GM19193 (cell line): Measurements from ENCODE around the gene SCARB2.

Experiments
- POLR2A ChIP-seq: IDR thresholded peaks from 4 replicates; pipeline ENCODE4 v1.6.1; 2011; ENCODE audit not compliant: insufficient read depth, insufficient read length; ENCODE audit errors: extremely low read depth

The SCARB2 gene

DNA sequence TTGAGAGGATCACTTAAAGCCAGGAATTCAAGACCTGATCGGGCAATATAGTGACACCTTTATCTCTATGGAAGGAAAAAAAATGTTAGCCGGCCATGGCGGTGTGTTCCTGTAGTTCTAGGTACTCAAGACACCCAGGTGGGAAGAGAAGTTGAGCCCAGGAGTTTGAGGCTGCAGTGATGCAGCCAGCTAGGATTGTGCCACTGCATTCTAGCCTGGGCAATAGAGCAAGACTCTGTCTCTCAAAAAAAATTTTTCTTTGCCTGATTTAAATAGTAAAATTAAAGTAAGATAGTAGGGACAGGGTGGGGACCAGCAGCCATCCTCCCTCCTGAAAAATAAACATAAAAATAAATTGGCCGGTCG lies 21.0 kb upstream of the SCARB2 start:
- TF ChIP-seq POLR2A: no peak

DNA sequence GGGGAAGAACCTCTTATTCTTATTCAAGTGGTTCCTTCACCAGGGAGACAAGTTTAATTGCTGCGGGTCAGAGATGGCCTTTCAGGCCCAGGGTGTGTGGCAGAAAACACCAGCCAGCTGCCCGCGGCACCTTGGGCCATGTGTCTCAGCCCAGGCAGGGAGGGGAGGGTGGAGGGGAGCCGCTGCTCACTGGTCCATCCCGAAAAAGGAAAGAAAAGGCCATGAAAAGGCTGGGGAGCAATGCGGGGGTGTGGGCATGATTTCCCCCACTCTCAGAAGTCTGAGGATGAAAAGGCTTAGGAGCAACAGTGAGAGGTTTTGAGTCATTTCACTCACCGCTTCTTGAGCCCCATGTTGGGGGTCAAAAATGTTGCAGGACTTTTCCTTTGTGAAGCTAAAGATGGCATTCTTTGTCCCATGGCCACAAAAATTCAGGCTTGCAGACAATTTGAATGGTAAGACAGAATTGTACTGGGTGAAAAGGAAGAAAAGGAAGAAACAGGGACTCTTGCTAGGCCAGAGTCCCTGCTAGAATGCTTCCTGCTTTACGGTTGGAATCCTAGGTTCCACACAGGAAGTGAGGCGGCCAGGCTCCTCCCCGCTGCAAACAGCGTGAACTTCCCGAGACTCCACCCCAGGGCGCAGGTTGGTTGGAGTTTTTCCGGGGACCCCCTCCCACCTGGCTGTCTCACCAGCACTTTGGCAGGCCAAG lies 20.5 kb upstream of the SCARB2 start:
- TF ChIP-seq POLR2A: no peak

DNA sequence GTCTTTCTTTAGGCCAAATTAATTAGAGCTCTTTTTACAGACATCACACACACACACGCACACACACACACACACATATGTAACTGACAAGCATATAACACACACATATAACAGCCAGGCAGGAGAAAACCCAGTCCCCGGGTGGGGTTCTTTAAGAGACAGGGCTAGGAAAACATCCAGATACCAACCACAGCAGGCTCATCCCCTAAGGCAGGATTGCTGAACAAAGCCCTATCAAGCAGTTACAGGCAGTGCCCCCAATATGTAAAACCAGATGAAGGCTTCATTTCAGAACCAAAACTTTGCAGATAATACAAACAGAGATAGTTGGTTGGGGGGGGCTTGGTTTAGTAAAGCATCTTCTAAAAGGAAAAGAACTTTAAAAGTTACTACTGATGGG lies 19.9 kb upstream of the SCARB2 start:
- TF ChIP-seq POLR2A: no peak

DNA sequence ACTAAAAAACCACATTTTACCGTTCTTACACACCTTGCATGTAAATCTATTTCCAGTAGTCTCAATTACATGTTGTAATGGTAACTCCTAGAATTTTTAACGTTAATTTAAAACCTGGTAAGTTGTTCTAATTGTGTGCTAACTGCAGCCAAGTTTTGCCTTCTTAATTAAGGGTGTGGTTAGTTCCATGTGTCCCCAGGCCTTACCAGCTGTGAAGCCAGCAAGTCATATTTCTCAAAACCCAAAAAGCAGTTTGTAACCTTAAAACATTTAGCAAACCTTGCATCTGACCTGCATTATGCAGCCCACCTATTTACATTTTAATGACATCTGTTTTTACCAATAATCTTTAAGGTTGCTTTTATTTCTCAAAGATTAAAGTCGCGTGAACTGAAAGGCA lies 19.5 kb upstream of the SCARB2 start:
- TF ChIP-seq POLR2A: no peak

DNA sequence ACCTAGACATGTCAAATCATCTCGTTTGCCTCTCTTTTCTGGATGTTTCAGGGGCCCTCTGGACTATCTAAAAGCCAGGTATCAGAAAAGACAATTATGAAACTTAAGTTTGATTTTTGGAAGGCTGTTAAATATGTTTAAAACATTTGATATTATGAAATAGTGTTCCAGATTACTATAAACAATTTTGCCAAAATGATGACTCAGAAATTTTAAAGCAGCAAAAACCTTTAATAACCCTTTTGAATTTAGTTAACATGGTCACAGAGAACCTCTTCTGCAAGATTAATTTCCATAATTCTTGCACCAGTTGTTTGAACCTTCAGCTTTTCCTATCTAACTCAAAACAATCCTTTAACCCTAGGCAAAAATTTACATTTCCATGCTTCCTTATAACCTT lies 19.1 kb upstream of the SCARB2 start:
- no peak for TF ChIP-seq POLR2A

DNA sequence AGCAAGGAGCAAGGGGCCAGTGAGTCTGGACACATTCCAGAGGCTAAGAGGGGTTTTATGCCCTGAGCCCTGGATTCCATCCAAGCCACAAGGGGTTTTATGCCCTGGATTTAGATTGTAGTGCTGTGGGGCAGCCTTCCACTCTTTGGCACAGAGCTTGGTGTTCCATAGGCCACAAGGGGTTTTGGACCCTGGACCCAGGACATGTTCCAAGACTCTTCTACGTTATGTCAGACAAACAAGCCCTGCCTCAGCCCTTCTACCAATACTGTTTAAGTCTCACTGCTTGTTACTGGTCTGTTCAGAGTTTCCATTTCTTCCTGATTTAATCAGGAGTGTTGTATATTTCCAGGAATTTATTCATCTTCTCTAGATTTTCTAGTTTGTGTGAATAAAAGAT lies 12.8 kb upstream of the SCARB2 start:
- no peak for TF ChIP-seq POLR2A

DNA sequence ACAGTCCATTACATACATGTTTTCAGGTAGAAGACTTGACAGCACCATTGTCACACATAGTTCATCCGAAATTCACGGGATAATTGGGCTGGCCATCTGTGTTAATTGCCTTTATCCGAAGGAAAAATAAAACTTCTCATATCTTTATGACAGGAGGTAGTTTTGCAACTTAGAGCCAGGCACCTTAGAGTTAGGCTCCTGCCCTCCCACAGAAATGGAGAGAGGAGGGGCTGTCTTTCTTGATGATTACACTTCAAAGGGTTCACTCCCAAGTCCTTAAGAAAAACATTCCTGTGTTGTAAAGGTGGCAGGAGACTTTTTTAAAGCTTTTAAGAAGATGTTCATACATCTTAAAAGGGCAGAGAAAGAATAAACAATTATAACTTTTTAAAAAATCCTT lies 10.5 kb upstream of the SCARB2 start:
- no peak for TF ChIP-seq POLR2A

DNA sequence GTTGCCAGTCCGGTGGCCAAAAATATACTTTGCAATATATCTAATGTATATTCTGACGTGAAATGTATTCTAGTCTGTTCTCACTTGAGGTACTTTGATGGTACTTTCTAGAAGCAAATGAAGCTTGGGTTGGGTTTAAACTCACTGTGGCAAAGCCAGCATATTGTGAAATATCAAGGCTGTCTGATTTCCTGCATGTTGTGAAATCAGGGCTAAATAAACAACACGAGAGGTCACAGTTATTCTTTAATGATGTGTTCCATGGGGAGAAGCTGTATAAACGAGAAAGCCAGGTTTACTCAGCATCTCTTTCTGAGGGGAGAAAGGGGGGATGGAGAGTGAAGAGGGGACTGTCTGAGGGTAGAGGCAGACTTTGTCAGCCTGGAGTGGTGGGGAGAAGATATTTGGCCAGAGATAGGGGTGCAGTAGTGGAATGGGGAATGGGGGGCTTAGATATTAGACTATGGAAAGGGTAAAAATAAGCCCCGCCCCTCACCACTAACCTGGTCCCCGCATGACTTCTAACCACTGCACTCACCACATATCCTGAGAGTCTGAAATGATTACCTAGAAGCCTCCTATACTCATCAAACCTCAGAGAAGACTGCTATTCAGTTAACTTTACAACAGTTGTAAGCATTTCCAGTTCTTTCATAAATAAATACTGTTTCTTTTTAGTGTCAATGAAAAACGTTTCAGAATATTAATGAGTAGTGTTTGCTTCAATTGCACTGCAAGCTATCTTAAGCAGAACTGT lies 5.9 kb upstream of the SCARB2 start:
- TF ChIP-seq POLR2A: no peak

DNA sequence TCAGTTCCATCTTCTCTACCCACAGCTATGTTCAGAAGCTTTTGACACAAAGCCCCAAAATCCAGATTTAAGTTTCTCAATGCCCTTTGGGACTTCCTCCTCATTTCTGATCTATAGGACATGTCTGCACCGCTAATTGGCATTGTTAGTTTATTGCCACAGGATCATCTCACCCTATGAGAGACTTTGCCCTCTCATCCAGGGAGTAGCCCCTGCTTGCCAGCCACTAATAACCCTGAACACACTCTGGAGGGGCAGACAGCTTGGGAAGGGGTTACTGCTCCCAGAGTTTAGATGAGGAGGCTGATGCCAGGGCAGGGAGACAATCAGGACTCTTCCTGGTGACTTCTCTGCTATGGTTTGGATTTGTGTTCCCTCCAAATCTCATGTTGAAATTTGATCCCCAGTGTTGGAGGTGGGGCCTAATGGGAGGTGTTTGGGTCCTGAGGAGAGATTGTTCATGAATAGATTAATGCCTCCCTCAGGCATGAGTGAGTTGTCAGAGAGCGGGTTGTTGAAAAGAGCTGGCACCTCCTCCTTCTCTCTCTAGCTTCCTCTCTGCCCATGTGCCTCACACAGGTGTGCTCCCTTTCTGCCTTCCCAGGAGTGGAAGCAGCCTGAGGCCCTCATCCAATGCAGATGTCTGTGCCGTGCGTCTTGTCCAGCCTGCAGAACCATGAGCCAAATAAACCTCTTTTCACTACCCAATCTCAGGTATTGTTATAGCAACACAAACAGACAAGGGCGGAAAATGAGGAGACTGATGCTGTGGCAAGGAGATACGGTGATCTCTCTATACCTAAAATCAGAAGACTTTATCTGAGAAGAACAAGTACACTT lies 3.6 kb upstream of the SCARB2 start:
- TF ChIP-seq POLR2A: no peak

DNA sequence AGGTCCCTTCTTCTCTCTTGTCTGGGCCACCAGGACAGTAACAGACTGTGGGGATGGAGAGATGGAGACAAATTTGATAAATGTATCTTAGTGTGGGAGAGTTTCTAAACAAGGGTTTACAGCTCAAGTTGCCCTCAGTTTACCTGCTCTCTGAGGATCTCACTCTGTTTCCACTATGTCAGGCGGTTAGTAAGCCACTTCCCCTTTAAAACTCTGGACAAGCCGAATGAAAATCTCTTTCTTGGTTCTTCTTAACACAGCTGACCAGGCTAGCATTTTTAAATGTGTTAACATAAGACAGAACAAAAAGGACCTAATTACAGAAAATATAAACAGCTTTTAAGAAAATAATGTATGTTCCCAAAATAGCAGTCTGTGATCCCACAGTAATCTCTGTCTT lies 2.9 kb upstream of the SCARB2 start:
- TF ChIP-seq POLR2A: no peak

DNA sequence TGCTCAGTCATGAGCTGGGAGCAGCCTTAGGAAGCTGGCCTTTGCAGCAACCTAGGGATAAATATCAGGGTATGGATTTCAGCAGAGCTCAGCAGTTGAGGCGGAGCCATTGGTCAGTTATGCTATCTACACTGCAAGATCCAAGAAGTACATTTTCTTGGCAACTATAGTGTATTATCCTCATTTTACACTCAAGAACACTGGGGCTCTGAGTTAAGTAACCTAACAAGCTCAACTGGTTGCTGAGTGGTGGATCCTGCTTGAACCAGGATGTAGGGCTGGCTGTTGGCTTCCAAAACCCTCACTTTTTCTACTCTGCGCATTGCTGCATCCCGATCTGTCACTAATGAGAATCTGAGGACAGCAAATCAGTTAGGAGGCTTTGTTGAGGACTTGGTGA lies 1.5 kb upstream of the SCARB2 start:
- no peak for TF ChIP-seq POLR2A

DNA sequence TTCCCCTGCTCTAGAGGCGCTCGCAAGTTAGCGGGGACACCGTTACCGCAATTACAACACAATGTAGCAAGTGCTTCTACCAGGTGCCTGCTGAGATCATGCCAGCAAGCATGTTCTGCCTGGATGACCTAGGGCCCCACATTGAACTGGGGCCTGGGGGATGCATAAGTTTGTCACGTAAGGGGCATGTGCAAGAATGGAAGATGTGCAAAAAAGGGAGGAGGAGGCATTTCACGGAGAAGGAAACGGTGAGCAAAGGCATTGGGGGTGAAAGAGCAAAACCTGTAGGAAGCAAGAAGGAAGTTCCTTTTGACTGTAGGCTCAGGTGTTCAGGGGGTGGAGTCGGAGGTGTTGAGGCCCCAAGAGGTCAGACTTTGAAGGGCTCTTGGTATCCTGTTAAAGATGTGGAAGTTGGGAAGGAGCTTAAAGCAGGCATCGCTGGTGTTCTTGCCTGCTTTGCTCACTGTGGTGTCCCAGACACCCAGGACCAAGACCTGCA lies 602 bp upstream of the SCARB2 start:
- no peak for TF ChIP-seq POLR2A

DNA sequence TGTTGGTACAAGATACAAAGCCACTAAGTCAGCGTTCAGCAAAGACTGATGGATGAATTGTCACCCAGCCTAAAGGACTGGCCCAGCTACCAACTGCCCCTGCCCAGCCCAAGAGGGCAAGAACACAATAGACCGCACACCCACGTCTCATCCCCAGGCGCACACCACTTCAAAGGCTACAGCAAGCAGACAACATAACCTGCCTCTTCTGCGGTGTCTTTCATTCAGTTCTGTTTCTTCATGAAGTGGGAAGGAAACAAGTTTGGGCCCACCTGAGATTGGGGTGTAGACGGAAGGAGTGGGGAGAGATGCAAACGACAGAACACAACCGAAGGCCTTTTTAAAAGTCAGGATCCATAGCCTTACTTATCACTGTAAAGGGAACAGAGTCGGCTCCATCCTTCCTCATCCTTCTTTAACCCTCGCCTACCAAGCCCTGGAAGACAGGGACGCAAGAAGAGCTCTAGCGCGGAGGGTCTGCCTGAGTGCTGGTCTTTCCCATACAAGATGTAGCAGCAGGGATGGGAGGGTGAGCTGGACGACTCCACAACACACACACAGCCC lies 691 bp downstream of the SCARB2 start:
- no peak for TF ChIP-seq POLR2A

DNA sequence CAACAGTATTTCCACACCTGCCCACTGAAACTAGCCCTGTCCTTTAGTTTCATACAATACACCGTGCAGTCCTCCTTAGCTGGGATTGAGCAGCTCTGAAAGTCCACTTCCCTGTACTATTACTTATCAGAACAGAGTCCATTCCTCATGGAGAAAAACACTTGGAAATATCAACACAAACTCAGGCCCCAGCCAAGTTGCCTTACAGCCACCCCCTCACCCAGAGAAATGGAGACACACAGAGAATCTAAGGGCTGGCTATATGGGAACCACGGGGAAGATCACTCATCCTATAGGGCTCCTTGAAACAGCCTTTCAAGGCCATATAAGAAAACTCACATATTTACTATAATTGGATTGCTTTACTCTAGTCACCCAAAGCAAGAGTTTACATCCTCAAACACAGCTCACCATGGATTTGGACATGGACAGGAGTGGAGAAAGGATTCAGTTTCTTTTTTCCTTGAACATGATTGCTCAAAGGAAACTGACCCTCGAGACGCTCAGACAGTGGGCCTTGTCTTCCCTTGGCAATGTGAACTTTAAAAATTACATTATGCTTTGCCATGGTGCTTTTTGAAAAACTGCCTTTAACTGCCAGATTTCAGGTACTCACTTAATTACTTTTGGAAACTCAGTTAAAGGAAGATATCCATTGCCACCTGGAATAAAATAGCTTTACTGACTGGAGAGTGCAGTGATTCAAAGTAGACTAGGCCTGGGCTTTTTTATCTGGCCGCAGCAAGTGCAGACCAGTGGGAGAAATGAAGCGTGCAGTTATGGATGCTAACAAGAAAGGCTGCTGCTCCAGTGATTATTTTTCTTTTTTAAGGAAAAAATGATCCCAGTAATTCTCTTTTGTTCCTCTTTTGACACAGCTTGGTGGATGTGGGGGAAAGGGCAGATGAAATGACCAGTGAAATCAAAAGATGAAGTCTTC lies 1.6 kb downstream of the SCARB2 start:
- TF ChIP-seq POLR2A: no peak
